MM.1S (cell line): ENCODE data around the gene FAIM2.

Source experiments
- DNase-seq: peaks from one replicate; pipeline ENCODE4 v3.0.0-alpha.2; 2015
- H2AFZ ChIP-seq: fragments of 300-600 bp; sonication (generic); 2 replicates; pipeline ENCODE4 v1.6.0; 2016; ENCODE audit warnings: antibody characterized with exemption, low read length
- H3F3A ChIP-seq: fragments of 300-600 bp; sonication (generic); 2 replicates; pipeline ENCODE4 v1.6.1; 2016; ENCODE audit warnings: mild to moderate bottlenecking, antibody characterized with exemption, low read length, moderate library complexity, mixed read lengths; ENCODE audit not compliant: insufficient read depth
- H3K27ac ChIP-seq: fragments of 300-600 bp; sonication (generic); 2 replicates; pipeline ENCODE4 v1.5.1; 2016; ENCODE audit warnings: mild to moderate bottlenecking, low read length
- H3K27me3 ChIP-seq: fragments of 300-600 bp; sonication (generic); replicated peaks from 2 replicates; pipeline ENCODE4 v1.6.0; 2016; ENCODE audit warnings: low read length; ENCODE audit not compliant: insufficient read depth
- H3K36me3 ChIP-seq: fragments of 300-600 bp; sonication (generic); replicated peaks from 2 replicates; pipeline ENCODE4 v1.6.1; 2016; ENCODE audit warnings: mild to moderate bottlenecking, low read length, mixed read lengths; ENCODE audit not compliant: insufficient read depth
- H3K4me1 ChIP-seq: fragments of 300-600 bp; sonication (generic); 2 replicates; pipeline ENCODE4 v1.6.1; 2016; ENCODE audit warnings: low read length, mixed read lengths
- H3K4me2 ChIP-seq: fragments of 300-600 bp; sonication (generic); 2 replicates; pipeline ENCODE4 v1.6.0; 2016; ENCODE audit warnings: low read depth, low read length
- H3K4me3 ChIP-seq: fragments of 300-600 bp; sonication (generic); 2 replicates; pipeline ENCODE4 v1.5.1; 2016; ENCODE audit warnings: low read length, mixed read lengths
- H3K79me2 ChIP-seq: fragments of 300-600 bp; sonication (generic); 2 replicates; pipeline ENCODE4 v1.6.1; 2016; ENCODE audit warnings: mixed run types, low read length, mixed read lengths
- H3K9ac ChIP-seq: fragments of 300-600 bp; sonication (generic); 2 replicates; pipeline ENCODE4 v1.6.1; 2016; ENCODE audit warnings: low read length, mixed read lengths
- H3K9me2 ChIP-seq: fragments of 300-600 bp; sonication (generic); replicated peaks from 2 replicates; pipeline ENCODE4 v1.6.1; 2016; ENCODE audit warnings: mild to moderate bottlenecking, low read length, mixed read lengths; ENCODE audit not compliant: insufficient read depth
- H3K9me3 ChIP-seq: fragments of 300-600 bp; sonication (generic); replicated peaks from 2 replicates; pipeline ENCODE4 v1.6.1; 2016; ENCODE audit warnings: mild to moderate bottlenecking, low read length, mixed read lengths; ENCODE audit not compliant: insufficient read depth
- H4K20me1 ChIP-seq: fragments of 300-600 bp; sonication (generic); 2 replicates; pipeline ENCODE4 v1.6.1; 2016; ENCODE audit warnings: mild to moderate bottlenecking, low read length, moderate library complexity, mixed read lengths; ENCODE audit not compliant: insufficient read depth
- EZH2 ChIP-seq: fragments of 300-600 bp; sonication (generic); optimal IDR thresholded peaks from 2 replicates; pipeline ENCODE3; 2017; ENCODE audit warnings: low read depth, mild to moderate bottlenecking, antibody characterized with exemption, low read length, mixed read lengths
- EZH2phosphoT487 ChIP-seq: fragments of 300-600 bp; sonication (generic); IDR thresholded peaks from 2 replicates; pipeline ENCODE4 v1.6.1; 2018; ENCODE audit warnings: antibody characterized with exemption, low read length
- TF ChIP-seq, protein P1 (sequence below): fragments of 300-600 bp; sonication (generic); IDR thresholded peaks from 2 replicates; pipeline ENCODE4 v1.5.1; 2016; ENCODE audit warnings: antibody characterized with exemption, low read length, mixed read lengths

The FAIM2 gene

GRCh38 chr12:49892732-49893317 is 10.9 kb downstream of the FAIM2 start:
- Histone ChIP-seq H4K20me1 (no peaks in the 10 kb centered on the region), H3K9me2 (no peaks in the 10 kb centered on the region), H3K79me2 (no peaks in the 10 kb centered on the region), H3K36me3 (no peaks in the 10 kb centered on the region), H3K9me3 (no peaks in the 10 kb centered on the region), H3K27me3 (peaks cover 1% of the 10 kb centered on the region), H3K27ac (no peak overlapping the region), H3F3A (no peaks in the 10 kb centered on the region), H2AFZ (no peak overlapping the region), H3K4me1 (no peaks in the 10 kb centered on the region), H3K4me2 (no peak overlapping the region), H3K4me3 (no peak overlapping the region), H3K9ac (no peak overlapping the region)
- DNase-seq, result no peak
- TF ChIP-seq EZH2 (no peak), EZH2phosphoT487 (no peak)
- TF ChIP-seq, protein P1, sequence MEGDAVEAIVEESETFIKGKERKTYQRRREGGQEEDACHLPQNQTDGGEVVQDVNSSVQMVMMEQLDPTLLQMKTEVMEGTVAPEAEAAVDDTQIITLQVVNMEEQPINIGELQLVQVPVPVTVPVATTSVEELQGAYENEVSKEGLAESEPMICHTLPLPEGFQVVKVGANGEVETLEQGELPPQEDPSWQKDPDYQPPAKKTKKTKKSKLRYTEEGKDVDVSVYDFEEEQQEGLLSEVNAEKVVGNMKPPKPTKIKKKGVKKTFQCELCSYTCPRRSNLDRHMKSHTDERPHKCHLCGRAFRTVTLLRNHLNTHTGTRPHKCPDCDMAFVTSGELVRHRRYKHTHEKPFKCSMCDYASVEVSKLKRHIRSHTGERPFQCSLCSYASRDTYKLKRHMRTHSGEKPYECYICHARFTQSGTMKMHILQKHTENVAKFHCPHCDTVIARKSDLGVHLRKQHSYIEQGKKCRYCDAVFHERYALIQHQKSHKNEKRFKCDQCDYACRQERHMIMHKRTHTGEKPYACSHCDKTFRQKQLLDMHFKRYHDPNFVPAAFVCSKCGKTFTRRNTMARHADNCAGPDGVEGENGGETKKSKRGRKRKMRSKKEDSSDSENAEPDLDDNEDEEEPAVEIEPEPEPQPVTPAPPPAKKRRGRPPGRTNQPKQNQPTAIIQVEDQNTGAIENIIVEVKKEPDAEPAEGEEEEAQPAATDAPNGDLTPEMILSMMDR, result no peak

DNA sequence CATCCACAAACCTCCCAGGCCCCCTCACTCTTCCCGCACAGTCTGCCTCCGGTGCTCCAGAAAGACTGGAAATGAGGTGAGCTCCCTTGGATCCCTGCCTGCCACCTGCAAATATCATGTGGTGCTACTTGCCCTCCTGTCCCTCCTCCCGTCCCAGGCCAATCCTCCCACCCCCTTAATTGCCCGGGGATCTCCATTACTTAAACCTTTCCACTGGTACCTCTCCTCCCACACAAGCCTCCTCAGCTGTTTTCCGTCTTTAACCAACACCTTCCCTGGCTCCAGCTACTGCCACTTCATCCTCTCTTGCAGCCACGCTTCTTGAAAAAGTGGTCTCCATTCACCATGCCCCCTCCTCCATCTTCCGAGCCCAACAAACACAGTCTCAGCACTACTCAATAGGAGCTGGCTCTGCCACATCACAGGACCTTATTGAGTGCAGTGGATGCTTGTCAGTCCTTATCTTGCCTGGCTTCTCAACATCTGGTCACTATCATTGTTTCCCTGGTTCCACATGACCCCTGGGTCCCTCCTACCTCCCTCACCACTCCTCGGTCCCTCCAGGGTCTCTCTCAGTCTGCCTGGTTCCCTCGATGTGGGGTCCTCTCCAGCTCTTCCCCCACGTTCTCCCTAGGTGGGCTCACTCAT is 11.5 kb downstream of the FAIM2 start:
- Histone ChIP-seq H3K9me3 (no peaks in the 10 kb centered on the region), H3K36me3 (no peaks in the 10 kb centered on the region), H3K4me2 (no peak overlapping the region), H3K9me2 (no peaks in the 10 kb centered on the region), H3K4me1 (no peaks in the 10 kb centered on the region), H3K79me2 (no peaks in the 10 kb centered on the region), H3K4me3 (no peak overlapping the region), H4K20me1 (no peaks in the 10 kb centered on the region), H3K9ac (no peak overlapping the region), H2AFZ (no peak overlapping the region), H3K27ac (no peak overlapping the region), H3K27me3 (peaks cover 8% of the 10 kb centered on the region), H3F3A (no peaks in the 10 kb centered on the region)
- no peak for DNase-seq
- TF ChIP-seq, protein P1, result no peak
- TF ChIP-seq EZH2phosphoT487 (no peak), EZH2 (no peak)

- Histone ChIP-seq H3K4me2 (no peak overlapping the region), H3K27ac (no peak overlapping the region), H3K9ac (no peak overlapping the region), H3K4me3 (no peak overlapping the region), H3K36me3 (no peaks in the 10 kb centered on the region), H3K4me1 (no peaks in the 10 kb centered on the region), H3K9me3 (no peaks in the 10 kb centered on the region), H3K9me2 (no peaks in the 10 kb centered on the region), H4K20me1 (no peaks in the 10 kb centered on the region), H3F3A (no peaks in the 10 kb centered on the region), H2AFZ (no peak overlapping the region), H3K79me2 (no peaks in the 10 kb centered on the region), H3K27me3 (peaks cover 14% of the 10 kb centered on the region)
- DNase-seq, result no peak
- TF ChIP-seq EZH2 (no peak), EZH2phosphoT487 (no peak)
- TF ChIP-seq, protein P1, result no peak
Observed at GRCh38 chr12:49891476-49891875, 12.2 kb downstream of the FAIM2 start.
